ENCODE data around the gene TXNRD3.

DNA sequence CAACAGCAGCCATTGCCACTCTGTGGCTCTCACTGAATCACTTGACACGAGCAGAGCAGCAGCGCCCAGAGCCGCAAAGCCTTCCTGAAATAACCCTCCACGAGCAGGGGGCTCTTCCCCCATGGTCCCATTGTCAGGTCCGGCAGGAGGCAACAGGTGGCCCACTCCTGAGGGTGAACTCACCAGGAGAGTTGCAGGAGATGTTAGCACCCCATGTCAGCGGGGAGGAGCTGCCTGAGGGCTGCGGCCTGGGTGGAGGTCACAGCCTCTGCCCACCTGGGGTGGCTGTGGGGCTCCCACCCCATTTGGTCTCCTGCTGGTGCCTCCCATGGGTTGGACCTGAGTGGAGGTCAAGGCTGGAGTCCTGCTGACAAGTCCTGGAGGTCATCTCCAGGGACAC is 83.8 kb downstream of the TXNRD3 start:
- TF ChIP-seq POLR2A (IDR thresholded peaks at IDR 0.05) = no peak
- TF ChIP-seq, protein P1, sequence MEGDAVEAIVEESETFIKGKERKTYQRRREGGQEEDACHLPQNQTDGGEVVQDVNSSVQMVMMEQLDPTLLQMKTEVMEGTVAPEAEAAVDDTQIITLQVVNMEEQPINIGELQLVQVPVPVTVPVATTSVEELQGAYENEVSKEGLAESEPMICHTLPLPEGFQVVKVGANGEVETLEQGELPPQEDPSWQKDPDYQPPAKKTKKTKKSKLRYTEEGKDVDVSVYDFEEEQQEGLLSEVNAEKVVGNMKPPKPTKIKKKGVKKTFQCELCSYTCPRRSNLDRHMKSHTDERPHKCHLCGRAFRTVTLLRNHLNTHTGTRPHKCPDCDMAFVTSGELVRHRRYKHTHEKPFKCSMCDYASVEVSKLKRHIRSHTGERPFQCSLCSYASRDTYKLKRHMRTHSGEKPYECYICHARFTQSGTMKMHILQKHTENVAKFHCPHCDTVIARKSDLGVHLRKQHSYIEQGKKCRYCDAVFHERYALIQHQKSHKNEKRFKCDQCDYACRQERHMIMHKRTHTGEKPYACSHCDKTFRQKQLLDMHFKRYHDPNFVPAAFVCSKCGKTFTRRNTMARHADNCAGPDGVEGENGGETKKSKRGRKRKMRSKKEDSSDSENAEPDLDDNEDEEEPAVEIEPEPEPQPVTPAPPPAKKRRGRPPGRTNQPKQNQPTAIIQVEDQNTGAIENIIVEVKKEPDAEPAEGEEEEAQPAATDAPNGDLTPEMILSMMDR (IDR thresholded peaks at IDR 0.05) = no peak

Measured in adrenal gland (tissue), 5 donors.